HepG2 (cell line): ENCODE data around the gene NTN4. TPM values are rescaled to one million over a fixed set of nuclear protein-coding genes. Genes with fewer than 3 reads are reported as not detected.

Experiments
- HMGXB3 ChIP-seq: sonication (generic); formaldehyde crosslinking; IDR thresholded peaks from 2 replicates; pipeline ENCODE4 v1.4.0; 2020; ENCODE audit warnings: missing genetic modification reagents, borderline replicate concordance
- HOMEZ ChIP-seq: IDR thresholded peaks from 2 replicates; pipeline ENCODE4 v1.6.1; 2016; ENCODE audit warnings: low read depth
- MIXL1 ChIP-seq: IDR thresholded peaks from 2 replicates; pipeline ENCODE4 v1.6.1; 2016
- NCOA2 ChIP-seq: sonication (generic); formaldehyde crosslinking; IDR thresholded peaks from 2 replicates; pipeline ENCODE4 v1.8.0; 2022; ENCODE audit warnings: inconsistent platforms
- STAT6 ChIP-seq: sonication (generic); formaldehyde crosslinking; IDR thresholded peaks from 2 replicates; pipeline ENCODE4 v1.4.0; 2020; ENCODE audit warnings: missing genetic modification reagents, mild to moderate bottlenecking, borderline replicate concordance
- ZBTB10 ChIP-seq: sonication (generic); formaldehyde crosslinking; IDR thresholded peaks from 2 replicates; pipeline ENCODE4 v1.4.0; 2020; ENCODE audit warnings: missing genetic modification reagents, borderline replicate concordance
- ZBTB37 ChIP-seq: sonication (generic); formaldehyde crosslinking; IDR thresholded peaks from 2 replicates; pipeline ENCODE4 v1.4.0; 2020; ENCODE audit warnings: mild to moderate bottlenecking, missing genetic modification reagents
- ZKSCAN8 ChIP-seq: IDR thresholded peaks from 2 replicates; pipeline ENCODE4 v1.6.1; 2016; ENCODE audit warnings: borderline replicate concordance, missing genetic modification reagents, missing compliant biosample characterization
- ZNF580 ChIP-seq: IDR thresholded peaks from 2 replicates; pipeline ENCODE4 v1.6.1; 2016; ENCODE audit warnings: low read depth, borderline replicate concordance
- polyA plus RNA-seq, 8 experiments: library from polyadenylated mRNA; depleted of rRNA in 3 of 8; stranded (reverse) in 7 of 8; unstranded in 1 of 8; fragments of >200 nt; fragmentation: Illumina TruSeq in 4 of 8; extraction: Trizol in 4 of 8; gene quantifications; 2 replicates each; pipeline versions ENCODE4 v1.2.1 to v1.2.3, GENCODE V29; 2011 to 2016; ENCODE audit warnings: low read depth in 4 of 8, missing spikeins in 1 of 8, mixed read lengths in 1 of 8; ENCODE audit not compliant: insufficient read depth in 1 of 8
- total RNA-seq, 5 experiments: library from RNA; depleted of rRNA; stranded (reverse); fragments of >200 nt; fragmentation: Illumina TruSeq; extraction: Trizol; gene quantifications; 2 replicates each; pipeline ENCODE4 v1.2.3, GENCODE V29; 2016; ENCODE audit warnings: low read depth in 1 of 5

NTN4 gene
- total and polyA plus RNA-seq, 2 of the 13 experiments (the other 11 are each of a cell fraction or from before 2014, with no cell fraction given), result 7.8 to 11.5 TPM

GRCh38 chr12:95762123-95762785 is 28.3 kb downstream of the NTN4 start (continued):
- TF ChIP-seq HOMEZ (CRISPR knock-in tag) (peak; percentile 76; the same call in 1 of the 2 replicates), ZBTB37 (CRISPR knock-in tag) (no peak), ZBTB10 (CRISPR knock-in tag) (no peak), STAT6 (no peak), MIXL1 (peak; percentile 85), HMGXB3 (CRISPR knock-in tag) (no peak), NCOA2 (CRISPR knock-in tag) (peak; percentile 96), ZKSCAN8 (peak; percentile 82; the same call in 1 of the 2 replicates), ZNF580 (CRISPR knock-in tag) (peak; percentile 81; the same call in 1 of the 2 replicates)
